NOMO-1 treated with dmso at 0.1 percent for 144 hours (cell line): ENCODE data around the gene CCL25.

Experiments used
- DNase-seq: peaks from one replicate; lab custom pipeline; 2025; ENCODE audit not compliant: unreplicated experiment; lab: John Stamatoyannopoulos, UW

CCL25 gene

DNA sequence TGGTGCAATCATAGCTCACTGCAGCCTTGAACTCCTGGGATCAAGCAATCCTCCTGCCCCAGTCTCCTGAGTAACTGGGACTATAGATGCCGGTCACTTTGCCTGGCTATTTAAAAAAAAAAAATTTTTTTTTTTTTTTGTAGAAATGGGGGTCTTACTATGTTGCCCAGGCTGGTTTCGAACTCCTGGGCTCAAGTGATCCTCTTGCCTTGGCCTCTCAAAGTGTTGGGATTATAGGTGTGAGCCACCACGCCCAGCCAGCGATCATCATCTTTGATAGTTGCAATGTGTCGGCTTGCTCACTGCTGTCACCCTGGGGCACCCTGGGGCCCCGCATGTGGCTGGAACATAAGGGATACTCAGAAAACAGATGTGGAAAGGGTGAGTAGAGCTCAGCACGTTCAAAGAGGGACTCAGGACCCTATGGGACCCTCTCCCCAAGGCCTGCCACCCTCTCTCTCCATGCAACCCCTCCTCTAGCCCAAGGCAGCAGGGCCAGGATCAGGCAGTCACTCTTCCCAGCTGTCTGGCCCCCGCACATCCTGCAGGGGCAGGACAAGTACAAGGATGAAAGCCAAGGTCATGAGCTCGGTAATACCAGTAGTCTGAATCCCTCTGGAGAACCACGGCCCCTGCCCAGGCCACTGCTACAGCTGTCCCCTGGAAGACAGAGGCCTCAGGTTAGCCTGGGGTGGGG is 6.5 kb upstream of the CCL25 start:
- no peak for DNase-seq

GRCh38 chr19:8046569-8047165 is 5.9 kb upstream of the CCL25 start:
- no peak for DNase-seq

DNA sequence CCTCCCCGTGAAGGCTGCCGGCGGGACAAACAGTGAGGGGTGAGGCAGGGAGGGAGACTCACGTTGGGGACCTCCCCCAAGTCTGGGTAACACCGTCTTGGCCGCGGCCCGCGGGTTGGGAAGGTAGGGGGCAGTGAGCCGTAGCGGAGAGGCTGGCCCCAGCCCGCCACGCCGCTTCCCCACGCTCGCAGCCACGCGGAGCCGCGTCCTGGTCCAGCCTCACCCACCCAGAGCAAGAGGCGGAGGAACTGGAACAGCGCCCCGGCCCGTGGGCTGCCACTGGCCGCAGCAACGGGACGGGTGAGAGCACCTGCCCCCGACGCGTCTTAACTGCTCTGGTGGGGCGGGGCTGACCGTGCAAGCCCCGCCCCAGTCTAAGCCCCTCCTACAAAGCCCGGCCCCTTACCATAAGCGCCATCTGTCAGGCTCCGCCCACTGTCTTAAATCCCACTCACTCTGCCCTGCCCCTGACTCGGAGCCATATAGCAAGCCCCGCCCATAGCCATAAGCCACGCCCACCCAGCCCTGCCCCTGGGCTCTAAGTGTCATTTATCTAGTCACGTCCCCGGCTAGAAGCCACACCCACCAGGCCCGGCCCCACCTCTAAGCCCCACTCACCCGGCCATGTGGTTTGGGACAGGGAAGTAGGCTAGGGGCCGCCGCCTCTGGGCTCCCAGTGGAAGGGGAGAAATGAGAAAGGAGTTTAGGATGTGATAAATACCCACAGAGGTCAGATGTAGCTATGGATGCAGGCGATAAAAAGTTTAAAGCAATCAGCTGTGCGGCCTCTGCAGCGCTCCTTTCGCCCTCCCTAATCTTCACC is 2.1 kb upstream of the CCL25 start:
- DNase-seq = peak; percentile 98

- DNase-seq = no peak
Observed at GRCh38 chr19:8054169-8054568, 1.6 kb downstream of the CCL25 start.

- DNase-seq = no peak
Observed at GRCh38 chr19:8056533-8056932, 4.0 kb downstream of the CCL25 start.

- no peak for DNase-seq
Observed at GRCh38 chr19:8057545-8058270, 5.1 kb downstream of the CCL25 start.

- DNase-seq = no peak
Observed at GRCh38 chr19:8064911-8065874, 12.6 kb downstream of the CCL25 start.

DNA sequence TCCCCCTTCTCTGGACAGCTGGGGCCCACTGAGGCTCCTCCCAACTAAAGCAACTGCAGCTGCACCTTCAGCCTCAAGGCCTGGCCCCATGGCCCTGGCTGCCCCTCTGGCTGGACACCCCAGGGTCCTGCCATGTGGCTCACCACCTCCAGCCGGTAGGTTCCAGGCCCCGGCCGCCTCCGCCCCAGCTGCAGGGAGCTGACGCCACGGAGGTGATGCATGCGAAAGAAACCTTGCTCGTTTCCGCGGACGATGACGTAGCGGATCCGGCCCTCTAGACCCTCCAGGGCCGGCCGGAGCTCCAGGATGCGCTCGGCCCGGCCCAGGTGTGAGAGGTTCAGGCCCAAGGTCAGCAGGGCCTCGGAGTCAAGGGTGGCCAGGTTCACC is 13.3 kb downstream of the CCL25 start:
- no peak for DNase-seq

- DNase-seq = no peak
Observed at GRCh38 chr19:8069096-8069973, 16.8 kb downstream of the CCL25 start.

DNA sequence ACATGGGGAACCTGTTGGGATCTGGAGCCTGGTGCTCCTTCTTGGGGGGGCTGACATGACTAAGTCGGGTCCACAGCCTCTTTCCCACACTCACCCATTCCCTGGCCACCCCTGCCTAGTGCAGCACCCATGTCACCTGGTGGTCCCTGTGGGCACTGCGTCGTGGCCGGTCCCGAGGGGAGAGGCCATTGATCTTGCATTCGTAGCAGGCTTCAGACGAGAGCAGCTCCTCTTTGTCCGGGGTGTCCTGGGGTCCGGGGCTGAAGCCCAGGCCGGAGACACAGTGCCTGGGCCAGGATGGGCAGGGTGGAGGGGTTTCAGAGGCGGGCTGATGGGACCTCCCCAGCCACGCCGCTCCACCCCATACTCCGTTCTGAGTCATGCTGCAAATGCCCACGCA is 19.4 kb downstream of the CCL25 start:
- DNase-seq = no peak

GRCh38 chr19:8074501-8074900 is 21.9 kb downstream of the CCL25 start:
- DNase-seq = no peak

- DNase-seq = no peak
Observed at GRCh38 chr19:8075158-8076074, 22.9 kb downstream of the CCL25 start.

GRCh38 chr19:8079988-8080387 is 27.4 kb downstream of the CCL25 start:
- no peak for DNase-seq

GRCh38 chr19:8080832-8081231 is 28.3 kb downstream of the CCL25 start:
- no peak for DNase-seq

DNA sequence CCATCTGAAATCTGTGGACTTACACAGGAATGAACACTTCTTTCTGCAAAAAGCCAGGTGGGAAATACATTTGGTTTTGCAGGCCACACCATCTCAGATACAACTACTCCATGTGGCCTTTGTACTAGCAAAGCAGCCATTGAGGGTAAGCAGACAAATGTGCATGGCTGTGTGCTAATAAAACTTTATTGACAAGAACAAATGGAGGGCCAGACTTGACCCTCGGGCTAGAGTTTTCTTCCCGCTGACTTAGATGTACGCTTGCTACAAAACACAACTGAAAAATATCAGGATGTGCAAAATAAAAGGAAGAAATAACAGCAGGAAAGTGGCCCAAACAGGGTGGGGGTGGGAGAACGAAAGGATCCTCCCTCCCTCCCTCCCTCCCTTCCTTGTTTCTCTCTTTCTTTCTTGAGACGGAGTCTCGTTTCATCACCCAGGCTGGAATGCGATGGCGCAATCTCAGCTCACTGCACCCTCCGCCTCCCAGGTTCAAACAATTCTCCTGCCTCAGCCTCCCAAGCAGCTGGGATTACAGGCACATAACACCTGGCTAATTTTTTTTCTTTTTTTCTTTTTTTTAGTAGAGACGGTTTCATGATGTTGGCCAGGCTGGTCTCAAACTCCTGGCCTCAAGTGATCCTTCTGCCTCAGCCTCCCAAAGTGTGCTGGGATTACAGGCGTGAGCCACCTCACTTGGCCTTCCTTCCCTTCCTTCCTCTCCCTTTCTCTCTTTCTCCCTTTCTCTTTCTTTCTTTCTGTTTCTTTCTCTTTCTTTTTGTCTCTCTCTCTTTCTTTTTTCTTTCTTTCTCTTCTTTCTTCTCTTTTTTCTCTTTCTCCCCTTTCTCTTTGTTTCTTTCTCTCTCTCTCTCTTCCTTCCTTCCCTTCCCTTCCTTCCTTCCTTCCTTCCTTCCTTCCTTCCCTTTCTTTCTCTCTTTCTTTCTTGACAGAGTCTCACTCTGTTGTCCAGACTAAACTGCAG is 29.3 kb downstream of the CCL25 start:
- DNase-seq = no peak

- DNase-seq = no peak
Observed at GRCh38 chr19:8083141-8083540, 30.6 kb downstream of the CCL25 start.

GRCh38 chr19:8084152-8084551 is 31.6 kb downstream of the CCL25 start:
- no peak for DNase-seq
